Measurements from ENCODE around the gene TMEM11. TPM values are rescaled to one million over a fixed set of nuclear protein-coding genes. Genes with fewer than 3 reads are reported as not detected.

The TMEM11 gene
- total RNA-seq, 1 donor from 2014 or later: 24.2 TPM

DNA sequence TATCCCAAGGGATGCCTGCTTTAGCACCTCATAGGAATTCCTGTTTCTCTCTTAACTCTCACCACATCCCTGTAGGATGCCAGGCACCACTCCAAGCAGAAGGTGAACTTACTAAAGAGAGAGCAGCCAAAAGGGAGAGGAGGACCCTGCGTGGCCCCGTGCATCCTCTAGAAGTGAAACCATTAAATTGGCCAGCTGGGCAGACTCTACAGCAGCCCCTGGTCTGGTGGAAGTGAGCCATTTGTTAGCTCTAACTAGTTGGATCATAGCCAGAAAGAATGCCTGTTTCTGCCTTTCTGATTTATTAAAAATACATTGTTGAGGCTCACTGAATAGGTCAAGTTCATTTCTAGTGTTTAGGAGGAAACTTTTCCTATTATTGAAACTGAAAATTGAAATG is 22.3 kb downstream of the TMEM11 start:
- H3K36me3 ChIP-seq: peaks cover 12% of the 10 kb centered on the region
- ATAC-seq (no peak), DNase-seq (no peak)
- H3K27me3 ChIP-seq: no peaks in the 10 kb centered on the region
- H3K4me1 ChIP-seq: peaks cover 17% of the 10 kb centered on the region
- intact Hi-C loops (cut with DNase I): no loop called here
- H3K27ac ChIP-seq: no peak overlapping the region
- no peaks in the 10 kb centered on the region for H3K9me3 ChIP-seq
- TF ChIP-seq, protein P1, sequence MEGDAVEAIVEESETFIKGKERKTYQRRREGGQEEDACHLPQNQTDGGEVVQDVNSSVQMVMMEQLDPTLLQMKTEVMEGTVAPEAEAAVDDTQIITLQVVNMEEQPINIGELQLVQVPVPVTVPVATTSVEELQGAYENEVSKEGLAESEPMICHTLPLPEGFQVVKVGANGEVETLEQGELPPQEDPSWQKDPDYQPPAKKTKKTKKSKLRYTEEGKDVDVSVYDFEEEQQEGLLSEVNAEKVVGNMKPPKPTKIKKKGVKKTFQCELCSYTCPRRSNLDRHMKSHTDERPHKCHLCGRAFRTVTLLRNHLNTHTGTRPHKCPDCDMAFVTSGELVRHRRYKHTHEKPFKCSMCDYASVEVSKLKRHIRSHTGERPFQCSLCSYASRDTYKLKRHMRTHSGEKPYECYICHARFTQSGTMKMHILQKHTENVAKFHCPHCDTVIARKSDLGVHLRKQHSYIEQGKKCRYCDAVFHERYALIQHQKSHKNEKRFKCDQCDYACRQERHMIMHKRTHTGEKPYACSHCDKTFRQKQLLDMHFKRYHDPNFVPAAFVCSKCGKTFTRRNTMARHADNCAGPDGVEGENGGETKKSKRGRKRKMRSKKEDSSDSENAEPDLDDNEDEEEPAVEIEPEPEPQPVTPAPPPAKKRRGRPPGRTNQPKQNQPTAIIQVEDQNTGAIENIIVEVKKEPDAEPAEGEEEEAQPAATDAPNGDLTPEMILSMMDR (IDR thresholded peaks at IDR 0.05): no peak
- H3K4me3 ChIP-seq: no peak overlapping the region

DNA sequence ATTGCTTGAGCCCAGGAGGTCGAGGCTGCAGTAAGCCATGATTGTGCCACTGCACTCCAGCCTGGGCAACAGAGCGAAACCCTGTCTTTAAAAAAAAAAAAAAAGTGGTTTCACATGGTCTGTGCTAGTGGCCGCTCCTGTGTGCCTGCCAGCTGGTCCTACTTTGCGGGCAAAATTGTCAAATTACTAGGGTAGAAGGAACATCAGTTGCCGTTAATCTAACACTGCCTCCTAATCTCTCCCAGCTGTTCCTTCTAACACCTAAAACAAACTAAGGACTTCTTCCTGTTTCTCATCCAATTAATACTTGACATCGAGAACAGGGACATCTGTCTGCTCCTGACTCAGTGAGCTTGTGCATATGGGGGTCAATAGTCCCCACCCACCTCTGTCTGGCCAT is 23.9 kb downstream of the TMEM11 start:
- no peaks in the 10 kb centered on the region for H3K27me3 ChIP-seq
- peaks cover 17% of the 10 kb centered on the region for H3K4me1 ChIP-seq
- peaks cover 20% of the 10 kb centered on the region for H3K36me3 ChIP-seq
- H3K4me3 ChIP-seq: no peak overlapping the region
- ATAC-seq: no peak
- TF ChIP-seq, protein P1 (IDR thresholded peaks at IDR 0.05): no peak
- no peak for DNase-seq
- no peak overlapping the region for H3K27ac ChIP-seq
- intact Hi-C loops (cut with DNase I): no loop called here
- H3K9me3 ChIP-seq: no peaks in the 10 kb centered on the region

DNA sequence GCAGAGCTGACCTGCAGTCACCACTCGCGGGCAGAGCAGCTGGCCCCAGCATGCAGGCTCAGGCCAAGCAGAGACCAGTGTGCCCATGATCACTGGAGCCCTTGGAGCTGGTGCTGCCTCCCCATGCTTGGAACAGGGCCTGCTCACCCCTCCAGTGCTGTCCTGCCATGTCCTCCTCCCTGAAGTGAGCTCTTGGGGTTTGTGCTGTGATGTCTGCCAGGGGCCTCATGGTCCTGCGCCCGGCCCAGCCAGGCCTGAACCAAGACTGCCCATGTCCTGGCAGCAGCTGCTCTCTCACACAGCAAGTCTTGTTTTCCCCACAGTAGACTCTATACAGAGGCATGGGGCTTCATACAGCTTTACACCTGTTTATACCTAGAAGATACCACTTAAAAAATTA is 24.6 kb downstream of the TMEM11 start:
- Histone ChIP-seq H3K4me3 (no peak overlapping the region), H3K9me3 (no peaks in the 10 kb centered on the region), H3K4me1 (peaks cover 16% of the 10 kb centered on the region), H3K27ac (no peak overlapping the region), H3K36me3 (peaks cover 27% of the 10 kb centered on the region), H3K27me3 (no peaks in the 10 kb centered on the region)
- TF ChIP-seq, protein P1 (IDR thresholded peaks at IDR 0.05): no peak
- intact Hi-C loops (cut with DNase I): no loop called here
- ATAC-seq: no peak
- no peak for DNase-seq

DNA sequence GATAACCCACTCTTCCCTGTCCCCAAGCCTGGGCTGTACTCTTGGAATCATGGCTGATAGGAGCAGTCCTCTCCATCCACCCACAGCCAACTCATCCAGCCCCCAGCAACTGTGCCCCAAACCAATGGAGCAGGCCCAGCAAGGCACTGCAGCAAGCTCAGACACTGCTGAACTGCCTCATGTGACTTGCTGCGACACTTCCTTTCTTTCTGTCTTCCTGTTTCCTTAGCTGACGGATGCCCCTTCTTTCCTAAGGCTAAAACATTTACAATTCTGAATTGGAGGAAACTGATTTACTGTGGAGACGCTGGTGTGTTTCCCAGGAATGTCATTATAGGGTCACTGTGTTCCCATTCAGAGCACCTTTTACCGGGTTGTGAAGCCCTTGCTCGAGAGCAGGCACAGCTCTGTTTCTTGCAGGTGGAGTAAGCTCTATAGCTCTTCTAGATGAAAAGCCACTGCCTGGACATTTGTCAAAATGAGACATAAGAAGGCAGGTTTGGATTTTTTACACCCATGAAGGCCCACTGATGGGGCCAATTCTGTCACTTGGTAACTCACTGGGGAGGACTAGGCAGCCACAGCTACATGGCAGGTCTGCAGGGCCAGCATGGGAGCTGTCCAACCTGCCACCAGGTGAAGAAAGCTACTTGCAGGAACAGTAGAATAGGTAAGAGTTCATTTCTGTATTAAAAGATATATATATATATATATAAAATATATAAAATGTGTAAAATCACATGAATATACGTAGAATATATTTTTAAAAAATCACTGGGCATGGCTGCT is 27.4 kb downstream of the TMEM11 start:
- Histone ChIP-seq H3K9me3 (no peaks in the 10 kb centered on the region), H3K4me3 (no peak overlapping the region), H3K27me3 (no peaks in the 10 kb centered on the region), H3K36me3 (peaks cover 36% of the 10 kb centered on the region), H3K27ac (peak overlapping the region; percentile 28), H3K4me1 (peaks cover under 1% of the 10 kb centered on the region)
- peak; percentile 71 for ATAC-seq
- TF ChIP-seq, protein P1 (IDR thresholded peaks at IDR 0.05): no peak
- intact Hi-C loops (cut with DNase I): no loop called here
- DNase-seq: no peak

DNA sequence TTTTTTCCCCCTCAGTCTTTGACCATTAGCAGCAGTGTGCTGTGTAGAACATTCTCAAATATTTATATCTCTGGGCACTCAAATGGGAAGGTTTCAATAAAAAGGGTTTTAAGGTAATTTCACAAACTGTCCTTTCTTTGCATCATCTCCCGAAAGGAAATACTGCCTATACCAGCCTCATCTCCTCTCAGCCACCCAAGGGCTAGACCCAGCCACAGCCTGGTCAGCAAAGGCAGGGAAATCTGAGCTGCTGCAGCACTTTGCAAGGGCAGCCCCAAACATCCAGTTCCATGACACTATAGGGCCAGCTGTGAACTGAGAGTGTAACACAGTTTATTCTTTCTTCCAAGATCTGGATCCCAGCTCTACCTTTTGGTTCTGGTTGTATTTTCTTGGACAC is 28.9 kb downstream of the TMEM11 start:
- intact Hi-C loops (cut with DNase I): no loop called here
- ATAC-seq: no peak

More for the DNA sequence above, 28.9 kb downstream of the TMEM11 start:
- no peak overlapping the region for H3K4me3 ChIP-seq
- TF ChIP-seq, protein P1 (IDR thresholded peaks at IDR 0.05): no peak
- no peaks in the 10 kb centered on the region for H3K9me3 ChIP-seq
- no peaks in the 10 kb centered on the region for H3K27me3 ChIP-seq
- no peak overlapping the region for H3K27ac ChIP-seq
- peaks cover 41% of the 10 kb centered on the region for H3K36me3 ChIP-seq
- no peak for DNase-seq
- H3K4me1 ChIP-seq: no peaks in the 10 kb centered on the region
